Raji (cell line): ENCODE measurements around the gene NAPB.

Source experiments
- POLR2A ChIP-seq: IDR thresholded peaks from 2 replicates; pipeline ENCODE4 v1.6.1; 2011; ENCODE audit warnings: low read depth, low read length, control low read depth; ENCODE audit not compliant: insufficient read depth

The NAPB gene

GRCh38 chr20:23420943-23421931 is at the start of gene NAPB:
Gene NAPB, minus strand, starts transcription at chr20:23421488. Its CDS starts 86 bp downstream, at chr20:23421402.
- TF ChIP-seq POLR2A, result peak; percentile 91

GRCh38 chr20:23461180-23461579 is 39.9 kb upstream of the NAPB start:
- TF ChIP-seq POLR2A, result no peak

GRCh38 chr20:23459461-23460150 is 38.3 kb upstream of the NAPB start:
- TF ChIP-seq POLR2A, result no peak

- TF ChIP-seq POLR2A, result no peak
Observed at GRCh38 chr20:23456873-23457272, 35.6 kb upstream of the NAPB start.

GRCh38 chr20:23456409-23456808 is 35.1 kb upstream of the NAPB start:
- TF ChIP-seq POLR2A, result no peak

- no peak for TF ChIP-seq POLR2A
Observed at GRCh38 chr20:23455639-23456038, 34.4 kb upstream of the NAPB start.

GRCh38 chr20:23454816-23455215 is 33.5 kb upstream of the NAPB start:
- no peak for TF ChIP-seq POLR2A

- TF ChIP-seq POLR2A, result no peak
Observed at GRCh38 chr20:23453549-23454543, 32.6 kb upstream of the NAPB start.

- no peak for TF ChIP-seq POLR2A
Observed at GRCh38 chr20:23452776-23453175, 31.5 kb upstream of the NAPB start, which contains the start of gene CST11. Gene CST11, minus strand, starts transcription at chr20:23452876. Its CDS starts 65 bp downstream, at chr20:23452811.

GRCh38 chr20:23451956-23452487 is 30.7 kb upstream of the NAPB start:
- TF ChIP-seq POLR2A, result no peak

GRCh38 chr20:23450877-23451276 is 29.6 kb upstream of the NAPB start:
- TF ChIP-seq POLR2A, result no peak

GRCh38 chr20:23449421-23449820 is 28.1 kb upstream of the NAPB start:
- no peak for TF ChIP-seq POLR2A

- no peak for TF ChIP-seq POLR2A
Observed at GRCh38 chr20:23448167-23448566, 26.9 kb upstream of the NAPB start.

- no peak for TF ChIP-seq POLR2A
Observed at GRCh38 chr20:23446505-23446904, 25.2 kb upstream of the NAPB start.

- no peak for TF ChIP-seq POLR2A
Observed at GRCh38 chr20:23445596-23446217, 24.4 kb upstream of the NAPB start.

- no peak for TF ChIP-seq POLR2A
Observed at GRCh38 chr20:23444859-23445258, 23.6 kb upstream of the NAPB start.
